ENCODE measurements around the gene CLDN12.

CLDN12 gene

GRCh38 chr7:90458104-90458503 is 54.8 kb downstream of the CLDN12 start:
- TF ChIP-seq REST (IDR thresholded peaks at IDR 0.05; ENCODE audit: insufficient read depth in 1 of 2, low read depth in 2 of 2, low read length in 2 of 2) (no peak), SIN3A (IDR thresholded peaks at IDR 0.05; ENCODE audit: borderline replicate concordance, insufficient read depth, low read length) (no peak), TAF1 (IDR thresholded peaks at IDR 0.05; ENCODE audit: borderline replicate concordance, insufficient read depth, low read length) (no peak), POLR2AphosphoS5 (IDR thresholded peaks at IDR 0.05; ENCODE audit: low read depth, low read length) (no peak), FOXP2 (optimal IDR thresholded peaks at IDR 0.05; ENCODE audit: borderline replicate concordance, extremely low read depth, extremely low read length, insufficient read depth) (no peak)

- TF ChIP-seq REST (IDR thresholded peaks at IDR 0.05; ENCODE audit: insufficient read depth in 1 of 2, low read depth in 2 of 2, low read length in 2 of 2) (no peak), FOXP2 (optimal IDR thresholded peaks at IDR 0.05; ENCODE audit: borderline replicate concordance, extremely low read depth, extremely low read length, insufficient read depth) (no peak), TAF1 (IDR thresholded peaks at IDR 0.05; ENCODE audit: borderline replicate concordance, insufficient read depth, low read length) (no peak), POLR2AphosphoS5 (IDR thresholded peaks at IDR 0.05; ENCODE audit: low read depth, low read length) (no peak)
Measured at GRCh38 chr7:90459888-90460287, 56.6 kb downstream of the CLDN12 start.

GRCh38 chr7:90461219-90461618 is 58.0 kb downstream of the CLDN12 start:
- no peak for TF ChIP-seq TAF1 (IDR thresholded peaks at IDR 0.05; ENCODE audit: borderline replicate concordance, insufficient read depth, low read length)
- TF ChIP-seq POLR2AphosphoS5 (IDR thresholded peaks at IDR 0.05; ENCODE audit: low read depth, low read length) = no peak
- TF ChIP-seq FOXP2 (optimal IDR thresholded peaks at IDR 0.05; ENCODE audit: borderline replicate concordance, extremely low read depth, extremely low read length, insufficient read depth) = no peak
- TF ChIP-seq REST (IDR thresholded peaks at IDR 0.05; ENCODE audit: insufficient read depth in 1 of 2, low read depth in 2 of 2, low read length in 2 of 2) = no peak
- no peak for TF ChIP-seq SIN3A (IDR thresholded peaks at IDR 0.05; ENCODE audit: borderline replicate concordance, insufficient read depth, low read length)
